CD1c-positive myeloid dendritic cell (primary cell): ENCODE data around the gene RGCC.
A peak's percentile ranks its signal among the peaks of the same experiment; 100 is the strongest.

Experiments used
- DNase-seq: peaks from one replicate; pipeline ENCODE4 v3.0.0-alpha.2; 2016; ENCODE audit errors: extremely low spot score

The RGCC gene

DNA sequence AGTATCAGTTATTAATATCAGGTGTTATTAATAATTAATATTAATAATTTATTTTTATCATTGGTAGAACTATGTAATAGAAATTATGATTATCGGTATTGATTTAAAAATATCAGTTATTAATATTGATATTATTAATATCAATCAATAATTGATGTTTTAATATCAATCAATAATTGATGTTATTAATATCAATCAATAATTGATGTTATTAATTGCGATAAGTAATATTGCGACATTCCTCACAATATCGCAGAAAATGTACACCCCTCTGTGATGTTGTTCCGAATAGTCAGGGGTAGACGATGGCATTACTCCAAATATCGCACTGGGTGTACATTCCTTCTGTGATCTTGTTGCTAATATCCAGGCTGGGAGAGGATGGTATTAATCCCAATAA is 3.7 kb upstream of the RGCC start:
- DNase-seq, result no peak

DNA sequence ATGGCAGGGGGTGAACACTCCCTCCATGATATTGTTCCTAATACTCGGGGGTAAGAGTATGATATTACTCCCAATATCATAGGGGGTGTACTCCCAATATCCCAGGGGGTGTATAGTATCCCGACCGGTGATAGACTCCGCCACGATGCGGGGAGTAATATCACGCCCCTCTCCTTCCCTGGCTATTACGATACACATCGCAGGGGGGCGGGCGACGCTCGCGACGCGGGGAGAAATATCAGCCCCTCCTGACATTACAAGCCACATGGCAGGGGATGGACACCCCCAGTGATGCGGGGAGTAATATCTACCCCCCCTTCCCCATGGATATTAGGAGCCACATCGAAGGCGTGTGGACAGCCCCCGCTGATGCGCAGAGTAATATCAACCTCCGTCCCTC is 3.2 kb upstream of the RGCC start:
- no peak for DNase-seq

DNA sequence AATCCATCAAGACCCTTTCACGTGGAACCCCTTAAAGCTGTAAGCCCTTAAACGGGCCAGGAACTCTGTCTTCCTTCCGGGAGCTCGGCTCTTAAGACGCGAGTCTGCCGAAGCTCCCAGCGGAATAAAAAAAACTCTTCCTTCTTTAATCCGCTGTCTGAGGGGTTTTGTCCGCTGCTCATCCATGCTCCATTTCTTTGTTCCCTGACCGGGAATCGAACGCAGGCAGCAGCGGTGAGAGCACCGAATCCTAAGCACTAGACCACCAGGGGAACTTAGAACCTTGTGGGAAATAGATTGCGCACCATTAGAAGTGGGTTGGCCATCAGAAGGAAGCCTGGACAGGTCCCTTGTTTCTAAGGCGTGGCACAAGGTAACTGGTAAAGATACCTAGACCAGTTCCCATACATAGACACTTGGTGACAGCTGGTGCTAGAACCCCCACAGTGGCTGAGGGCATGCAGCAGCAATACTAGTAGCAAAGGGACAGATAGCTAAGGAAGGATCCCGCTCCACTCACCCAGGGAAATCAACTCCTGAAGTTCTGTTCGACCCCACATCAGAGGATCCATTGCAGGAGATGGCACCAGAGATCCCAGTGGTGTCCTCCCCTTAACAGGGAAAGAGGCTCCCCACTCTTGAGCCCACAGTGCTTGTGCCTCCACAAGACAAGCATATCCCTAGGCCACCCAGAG is 1.5 kb upstream of the RGCC start:
- DNase-seq, result no peak

DNA sequence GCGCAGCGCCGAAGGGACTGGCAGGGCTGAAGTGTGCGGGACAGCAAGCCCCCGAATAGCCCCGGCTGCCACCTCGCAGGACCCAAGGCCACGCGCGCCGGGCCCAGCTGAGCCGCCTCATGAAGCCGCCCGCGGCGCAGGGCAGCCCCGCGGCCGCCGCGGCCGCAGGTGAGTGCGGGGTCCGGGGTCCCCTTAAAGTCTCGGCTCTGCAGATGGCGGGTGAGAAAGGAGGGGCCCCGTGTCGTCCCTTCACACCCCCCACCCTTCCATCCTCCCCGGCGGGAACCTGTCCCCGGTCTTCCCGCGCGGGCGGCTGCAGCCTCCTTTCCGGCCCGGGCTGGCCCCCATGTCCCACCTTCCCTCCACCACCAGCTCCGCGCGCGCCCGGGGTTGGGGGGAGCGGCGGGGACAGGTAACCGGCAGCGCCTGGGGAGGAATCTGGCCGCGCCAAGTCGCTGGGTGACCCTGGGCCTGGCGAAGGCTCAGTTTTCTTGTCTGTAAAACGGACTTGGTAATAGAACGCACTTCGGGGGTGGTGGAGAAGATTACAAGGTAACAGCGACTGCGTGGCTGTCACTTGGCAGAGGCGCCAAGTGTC is 338 bp downstream of the RGCC start:
- no peak for DNase-seq

DNA sequence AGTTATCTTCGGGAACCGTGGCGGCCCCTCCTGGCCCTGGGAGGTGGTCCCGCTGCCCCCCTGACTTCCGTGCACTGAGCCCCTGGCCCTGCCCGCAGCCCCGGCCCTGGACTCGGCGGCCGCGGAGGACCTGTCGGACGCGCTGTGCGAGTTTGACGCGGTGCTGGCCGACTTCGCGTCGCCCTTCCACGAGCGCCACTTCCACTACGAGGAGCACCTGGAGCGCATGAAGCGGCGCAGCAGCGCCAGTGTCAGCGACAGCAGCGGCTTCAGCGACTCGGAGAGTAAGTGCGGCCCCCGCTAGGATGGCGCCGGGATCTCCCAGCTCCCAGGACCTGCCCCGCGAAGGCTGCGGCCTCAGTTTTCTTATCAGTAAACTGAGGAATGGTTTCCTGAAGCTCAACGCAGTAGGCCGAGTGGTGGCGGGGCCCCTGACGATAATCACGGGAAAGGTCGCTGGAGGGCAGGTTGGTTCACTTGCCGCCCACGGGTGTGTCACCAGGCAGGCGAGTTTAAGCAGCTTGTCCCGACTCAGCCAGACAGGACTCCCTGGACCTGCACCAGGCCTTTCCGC is 924 bp downstream of the RGCC start:
- DNase-seq, result peak; percentile 79

DNA sequence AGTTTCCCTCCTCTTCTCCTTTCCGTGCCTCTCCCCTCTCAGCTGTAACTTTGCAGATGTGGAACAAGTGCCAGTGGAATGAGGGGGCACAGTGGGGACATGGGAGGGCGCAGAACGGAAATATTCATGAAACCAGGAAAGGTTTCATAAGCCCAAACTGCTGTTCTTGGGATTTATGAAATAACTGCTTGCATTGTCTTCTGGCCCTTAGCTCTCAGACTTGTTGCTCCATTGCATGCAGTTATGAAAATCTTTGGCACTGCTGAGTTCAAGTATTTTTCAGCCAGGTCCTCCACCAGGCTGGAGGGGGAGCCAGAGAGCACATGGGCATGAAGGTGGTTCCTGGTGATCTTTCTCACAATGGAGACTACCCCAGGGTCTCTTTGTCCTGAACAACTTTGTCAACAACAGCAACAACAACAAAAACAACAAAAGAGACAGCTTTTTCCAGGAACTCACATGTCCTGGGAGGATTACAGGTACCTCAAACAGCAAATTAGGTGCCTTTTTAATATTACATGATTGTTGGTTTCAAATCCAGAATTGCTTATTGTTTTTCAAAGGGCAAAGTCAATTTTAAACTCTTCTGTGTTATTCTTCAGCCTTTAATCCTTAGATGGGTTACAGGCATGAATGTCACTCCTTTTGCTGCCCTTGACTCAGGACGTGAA is 1.5 kb downstream of the RGCC start:
- DNase-seq, result peak; percentile 81

DNA sequence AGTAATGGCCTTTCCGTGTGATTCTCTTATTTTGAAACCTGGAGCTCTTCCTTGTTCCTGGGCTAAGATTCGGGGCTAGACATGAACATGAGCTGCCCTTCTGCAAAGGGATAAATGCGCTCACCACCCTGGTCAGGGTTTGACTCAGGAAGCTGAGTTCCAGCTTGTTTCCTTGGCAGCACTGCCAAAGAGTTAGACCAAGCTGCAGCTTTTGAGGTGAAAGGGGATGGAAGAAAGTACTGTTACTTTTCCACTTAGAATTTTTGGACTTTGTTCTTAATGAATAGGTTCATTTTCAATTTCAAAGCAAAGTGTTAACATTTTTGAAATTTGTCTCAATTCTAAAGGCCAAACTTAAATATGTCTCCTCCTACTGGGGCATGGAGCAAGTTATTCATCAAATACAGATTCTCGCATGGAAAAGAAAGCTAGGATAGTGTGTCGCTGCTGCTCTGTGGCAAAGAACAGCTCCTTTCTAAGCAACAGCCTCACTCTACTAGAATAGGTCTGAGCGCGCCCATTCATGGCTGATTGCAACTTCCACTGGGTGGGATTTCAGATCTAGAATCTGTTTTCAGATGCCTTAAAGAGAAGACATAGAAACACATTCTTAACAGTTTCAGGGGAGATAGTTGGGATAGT is 2.2 kb downstream of the RGCC start:
- peak; percentile 59 for DNase-seq

DNA sequence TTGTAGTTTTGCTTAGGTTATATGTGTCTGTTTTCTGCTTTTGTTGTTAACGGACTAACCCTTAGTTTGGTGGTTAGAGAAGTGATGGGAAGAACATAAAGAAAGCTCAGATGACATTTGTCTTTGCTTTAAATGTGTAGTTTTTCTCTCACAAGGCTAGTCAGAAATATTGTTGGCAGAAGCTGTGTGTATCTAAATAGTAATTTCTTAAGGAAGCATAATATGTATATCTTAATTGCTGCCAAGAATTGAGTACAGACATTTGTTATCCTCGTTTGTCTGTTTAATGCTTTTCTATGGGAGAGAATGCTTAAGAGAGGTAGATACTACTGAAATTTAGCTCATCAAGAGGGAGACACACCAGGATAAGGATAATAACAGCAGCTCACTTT is 2.7 kb downstream of the RGCC start:
- DNase-seq, result peak; percentile 20

DNA sequence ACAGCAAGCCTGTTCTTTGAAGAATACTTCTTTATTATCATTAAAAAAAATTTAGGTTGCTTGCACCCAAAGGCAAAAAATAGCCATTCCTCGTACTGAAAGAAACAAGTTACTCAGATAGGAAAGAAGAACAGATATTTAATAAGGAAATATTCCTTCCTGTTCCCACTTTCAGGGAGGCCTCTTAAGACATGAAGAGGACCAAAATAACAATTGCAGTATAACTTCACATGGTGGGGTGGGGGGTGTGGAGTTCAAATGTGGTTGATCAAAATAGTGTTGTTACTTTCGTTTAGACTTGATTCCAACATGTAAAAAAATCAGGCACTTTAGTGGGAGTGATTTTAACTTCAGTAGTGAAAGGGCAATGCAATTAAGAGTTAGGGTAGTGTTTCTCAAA is 3.6 kb downstream of the RGCC start:
- peak; percentile 56 for DNase-seq

DNA sequence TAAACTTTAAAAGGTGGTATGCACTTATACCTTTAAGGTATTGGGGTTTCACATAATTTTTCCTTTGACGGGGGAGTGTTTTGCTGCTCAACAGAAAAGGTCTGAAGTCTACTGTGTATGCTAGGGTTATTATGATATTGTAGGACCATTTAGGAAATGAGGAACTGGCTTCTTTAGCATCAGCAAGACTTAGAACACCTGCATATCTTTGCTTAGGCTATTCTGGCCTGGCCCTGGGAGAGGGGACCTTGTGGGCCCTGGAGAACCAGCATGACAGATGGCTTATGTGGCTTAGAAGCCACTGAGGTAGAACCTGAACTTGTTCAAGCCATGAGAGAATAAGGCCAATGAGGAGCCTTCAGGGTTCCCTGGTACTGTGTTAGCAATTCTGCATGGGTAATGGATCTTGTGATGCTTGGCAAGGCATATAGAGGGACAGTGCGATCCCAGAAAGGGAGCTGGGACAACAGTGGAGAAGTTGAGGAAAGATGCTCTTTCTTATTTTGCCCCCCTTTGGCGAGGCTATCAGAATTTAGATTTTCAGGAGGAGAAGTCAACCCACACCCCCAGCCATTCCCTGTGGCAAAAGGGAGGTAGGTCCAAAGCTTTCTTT is 4.3 kb downstream of the RGCC start:
- peak; percentile 39 for DNase-seq

DNA sequence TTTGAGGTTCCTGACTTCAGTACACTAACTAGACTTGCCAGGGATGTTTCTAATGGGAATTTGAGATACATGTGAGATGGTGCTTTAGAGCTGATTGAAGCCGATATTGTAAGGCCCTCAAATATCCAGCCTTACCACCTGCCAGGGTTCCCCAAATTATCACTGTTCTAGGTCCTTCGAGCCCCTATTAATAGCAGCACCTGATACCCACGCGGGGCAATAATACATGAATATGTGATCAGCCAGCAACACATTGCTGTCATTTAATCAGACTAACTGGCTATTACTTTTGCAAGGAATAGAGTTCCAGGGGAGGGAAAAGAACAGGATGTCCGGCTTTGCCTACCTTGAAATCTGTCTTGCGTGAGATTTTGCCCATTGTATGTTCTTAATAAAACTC is 5.1 kb downstream of the RGCC start:
- DNase-seq, result no peak

DNA sequence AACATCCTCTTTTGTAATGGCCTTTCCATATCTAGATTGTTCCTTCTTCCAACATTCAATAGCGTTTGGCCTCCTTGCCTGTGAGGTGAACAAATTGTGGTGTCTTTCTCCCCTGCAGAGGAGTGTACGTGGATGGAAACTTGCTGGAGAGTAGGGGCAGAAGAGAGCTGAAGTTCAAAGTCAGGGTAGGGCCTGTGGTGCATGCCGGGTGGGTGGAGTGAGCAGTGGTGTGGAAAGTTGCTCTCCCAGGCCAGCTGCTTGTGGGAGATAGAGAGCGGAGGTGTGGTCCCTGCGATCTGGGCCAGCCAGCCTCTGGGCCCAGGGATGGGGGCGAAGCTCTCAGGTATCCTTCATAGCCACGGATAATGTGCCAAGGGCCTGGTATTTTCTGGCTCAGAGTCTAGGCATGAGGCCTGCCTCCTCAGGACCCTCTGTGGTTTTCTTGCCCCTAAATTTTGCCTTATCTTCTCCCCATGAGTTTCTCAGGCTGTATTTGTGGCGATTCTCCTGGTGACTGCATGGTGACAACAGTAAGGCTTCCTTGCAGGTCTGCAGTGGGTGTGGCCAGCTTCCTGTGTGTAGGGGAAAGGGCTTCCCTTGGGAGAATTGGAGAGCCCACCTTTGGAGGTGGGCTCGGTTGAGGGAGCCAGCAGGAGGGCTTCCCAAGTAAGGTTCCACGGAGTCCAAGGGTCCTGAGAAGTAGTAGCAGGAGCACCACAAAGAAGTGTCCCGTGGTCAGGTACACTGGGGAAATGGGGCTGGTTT is 6.7 kb downstream of the RGCC start:
- DNase-seq, result peak; percentile 23

DNA sequence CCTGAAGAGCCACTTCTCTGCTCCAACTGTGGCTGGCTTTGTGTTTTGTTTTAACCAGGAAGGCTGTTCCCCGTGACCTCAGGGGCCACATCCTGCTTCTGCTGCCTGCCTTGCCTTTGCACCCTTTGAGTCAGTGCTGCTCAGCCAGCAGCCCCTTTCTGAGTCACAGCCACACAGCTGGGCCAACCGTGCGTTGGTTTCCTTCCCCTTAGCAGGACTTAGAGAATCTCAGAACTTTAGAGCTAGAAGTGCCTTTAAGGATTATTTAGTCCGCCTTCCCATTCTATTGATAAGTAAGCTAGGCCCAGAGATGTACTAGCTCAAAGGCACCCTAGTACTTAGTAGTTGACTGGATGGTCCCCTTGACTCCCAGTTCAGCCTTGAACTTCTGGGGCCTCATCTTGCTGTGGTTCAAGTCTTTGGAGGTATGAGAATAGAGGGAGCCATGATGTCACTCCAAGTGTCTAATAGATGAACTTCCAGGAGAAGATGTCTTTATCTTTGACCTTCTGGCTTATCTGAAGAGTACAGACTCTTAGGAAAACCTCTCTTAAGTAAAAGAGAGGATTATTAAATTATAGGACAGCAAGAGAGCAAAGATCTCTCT is 8.0 kb downstream of the RGCC start:
- DNase-seq, result peak; percentile 95

DNA sequence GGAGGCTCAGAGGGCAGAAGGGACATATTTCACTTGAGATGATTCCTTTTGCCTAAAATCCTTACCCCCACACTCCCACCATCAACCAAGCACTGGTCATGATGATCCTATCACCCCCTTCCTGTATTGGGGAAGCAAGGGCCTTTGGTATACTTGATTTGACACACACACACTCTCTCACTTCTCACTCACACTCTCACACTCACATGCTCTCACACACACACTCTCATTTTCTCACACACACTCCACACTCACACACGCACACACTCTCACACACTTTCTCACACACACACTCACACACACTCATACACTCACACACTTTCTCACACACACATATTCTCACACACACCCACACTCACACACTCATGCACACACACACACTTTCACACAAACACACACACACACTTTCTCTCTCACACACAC is 8.6 kb downstream of the RGCC start:
- DNase-seq, result peak; percentile 47

DNA sequence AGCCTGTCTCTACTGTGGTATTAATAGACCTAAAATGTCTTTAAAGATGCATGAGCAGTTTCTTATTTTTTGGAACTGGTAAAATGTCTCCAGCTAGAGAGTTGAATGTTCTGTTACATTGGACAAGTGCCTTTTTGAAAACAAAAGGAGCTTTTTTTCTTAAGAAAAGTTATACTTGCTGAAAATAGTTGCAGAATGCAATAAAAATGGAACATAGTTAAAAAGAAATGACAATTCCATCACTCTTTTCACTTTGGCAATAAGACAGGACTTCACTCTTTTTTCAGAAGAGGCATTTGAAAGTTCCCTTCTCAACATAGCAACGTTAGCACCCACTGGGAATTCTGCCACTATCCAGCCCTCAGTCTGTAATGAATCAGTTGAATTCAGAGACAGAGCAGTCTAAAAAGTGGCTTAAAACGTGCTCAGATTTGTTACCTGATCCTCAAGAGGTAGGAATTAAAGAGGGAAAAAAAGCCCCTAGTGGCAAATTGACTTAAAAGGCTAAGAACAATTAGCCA is 10.1 kb downstream of the RGCC start:
- DNase-seq, result peak; percentile 5

DNA sequence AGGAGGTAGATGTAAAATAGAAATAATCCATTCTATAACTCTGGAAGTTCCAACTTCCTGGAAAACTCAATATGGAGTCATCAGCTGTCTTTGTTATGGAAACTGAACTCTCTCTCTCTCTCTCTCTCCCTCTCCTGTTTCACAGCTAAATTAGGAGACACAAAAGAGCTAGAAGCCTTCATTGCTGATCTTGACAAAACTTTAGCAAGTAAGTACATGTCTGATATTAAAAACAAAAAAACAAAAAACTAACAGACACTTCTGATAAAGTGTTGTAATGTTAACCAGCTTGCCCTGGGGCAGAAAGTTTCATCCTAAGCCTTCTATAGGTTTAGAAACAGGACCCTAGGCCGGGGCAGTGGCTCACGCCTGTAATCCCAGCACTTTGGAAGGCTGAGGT is 11.3 kb downstream of the RGCC start:
- DNase-seq, result no peak

DNA sequence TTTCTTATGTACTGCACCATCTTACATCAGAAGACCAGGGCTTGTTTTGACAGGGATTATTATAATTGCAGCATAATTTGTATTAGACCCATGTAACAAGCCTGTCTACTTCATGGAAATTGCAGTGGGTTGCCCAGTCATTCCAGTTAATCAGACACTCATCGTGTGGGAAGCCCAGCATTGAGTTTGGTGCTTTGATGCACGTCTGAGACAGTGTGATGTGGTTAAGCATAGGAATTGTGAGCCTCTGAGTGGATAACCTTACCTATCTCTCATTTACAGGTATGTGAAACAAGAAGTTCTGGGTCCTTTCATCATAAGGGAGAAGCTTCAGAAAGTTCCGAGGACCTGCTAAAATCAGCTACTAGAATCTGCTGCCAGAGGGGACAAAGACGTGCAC is 12.8 kb downstream of the RGCC start:
- peak; percentile 17 for DNase-seq

DNA sequence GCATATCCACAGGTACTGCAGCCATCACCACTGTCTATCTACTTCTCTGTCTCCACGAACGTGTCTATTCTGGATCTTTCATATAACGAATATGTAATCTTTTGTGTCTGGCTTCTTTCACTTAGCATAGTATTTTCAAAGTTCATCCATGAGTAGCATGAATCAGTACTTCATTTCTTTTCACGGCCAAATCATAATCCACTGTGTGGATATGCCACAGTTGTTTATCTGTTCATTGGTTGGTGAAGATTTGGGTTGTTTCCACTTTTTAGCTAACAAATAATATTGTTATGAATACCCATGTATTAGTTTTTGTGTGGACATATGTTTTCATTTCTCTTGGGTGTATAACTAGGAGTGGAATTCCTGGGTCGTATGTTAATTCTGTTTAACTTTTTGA is 14.4 kb downstream of the RGCC start:
- peak; percentile 6 for DNase-seq

DNA sequence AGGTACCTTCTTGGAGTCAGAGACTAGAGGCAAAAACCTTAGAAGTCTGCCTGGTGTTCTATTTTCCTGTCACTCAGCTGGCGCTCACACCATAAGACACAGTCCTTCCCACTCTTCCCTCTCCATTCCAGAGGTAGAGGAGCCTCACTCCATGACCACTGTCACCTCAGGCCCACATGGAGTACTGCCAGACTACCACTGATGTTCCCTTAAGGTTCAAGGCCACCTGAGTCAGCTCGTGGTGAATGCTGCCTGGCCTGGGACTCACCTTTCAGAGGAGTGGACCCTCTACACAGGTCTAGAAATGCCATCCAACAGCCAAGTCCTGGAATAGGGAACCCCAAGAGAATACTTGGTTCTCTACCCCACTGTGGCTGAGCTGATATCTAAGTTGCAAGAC is 29.9 kb downstream of the RGCC start:
- no peak for DNase-seq

DNA sequence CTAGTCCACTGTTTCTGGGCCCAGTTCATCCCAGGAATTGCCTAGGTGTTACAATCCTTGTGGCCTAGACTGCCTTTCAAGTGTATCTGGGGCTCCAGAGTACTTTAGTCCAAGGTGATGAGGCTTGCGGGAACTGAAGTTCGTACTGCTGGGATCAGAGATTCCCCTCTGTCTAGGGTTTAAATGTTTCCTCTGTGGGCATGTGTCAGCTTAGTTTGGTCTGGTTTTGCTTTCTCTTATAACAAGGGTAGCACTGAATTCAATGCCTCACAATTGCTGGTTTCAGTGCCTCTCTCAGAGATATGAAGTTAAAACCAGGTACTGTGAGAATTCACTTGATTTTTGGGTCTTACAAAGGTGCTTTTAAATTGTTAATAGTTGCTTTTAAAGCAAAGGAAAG is 30.8 kb downstream of the RGCC start:
- DNase-seq, result no peak
